Measurements from ENCODE around the gene ACY1.

The ACY1 gene

DNA sequence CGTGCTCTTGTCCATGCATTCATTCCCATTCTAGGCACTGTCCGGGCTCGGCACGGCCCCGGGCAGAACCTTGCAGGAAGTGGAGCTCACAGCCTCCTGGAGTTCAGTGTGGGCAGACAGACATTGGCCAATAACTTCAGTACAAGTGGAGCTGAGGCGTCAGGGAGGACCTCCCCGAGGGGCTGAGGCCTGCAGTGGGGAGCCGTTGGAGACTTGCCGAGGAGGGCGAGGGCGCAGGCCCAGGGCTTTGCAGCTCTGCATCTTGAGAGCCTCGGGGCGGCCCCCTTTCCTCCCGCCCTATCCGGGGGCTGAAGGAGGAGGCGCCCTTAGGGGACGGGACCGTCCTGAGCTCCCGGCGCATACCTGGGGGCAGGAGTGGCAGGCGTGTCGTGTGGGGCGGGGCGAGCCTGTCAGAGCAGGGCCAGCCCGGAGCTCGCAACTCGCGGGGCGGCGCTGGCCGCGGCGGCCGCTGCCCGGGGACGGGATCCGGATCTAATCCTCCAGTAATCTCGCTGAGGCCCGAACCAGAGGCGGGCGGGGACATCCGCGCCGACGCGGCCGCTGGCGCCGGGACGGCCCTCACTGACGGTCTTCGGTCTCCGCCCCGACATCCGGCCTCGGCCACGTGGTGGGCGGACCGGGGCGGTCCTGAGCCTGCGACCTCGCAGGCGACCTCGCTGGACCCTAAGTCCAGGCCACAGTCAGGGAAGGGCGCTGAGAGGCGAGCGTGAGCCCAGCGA is at the start of gene ACY1:
Gene ACY1 (plus strand): TSS at position 698 of the 740 bp plus-strand sequence. CDS start 530 bp downstream, outside the sequence.
- peak within 1 kb of the TSS; percentile 65 for H3K4me3 ChIP-seq (ENCODE audit: control insufficient read depth, low read depth, low read length)
- DNase-seq (ENCODE audit: low read depth) = peak; percentile 86
- TF ChIP-seq, protein P1, sequence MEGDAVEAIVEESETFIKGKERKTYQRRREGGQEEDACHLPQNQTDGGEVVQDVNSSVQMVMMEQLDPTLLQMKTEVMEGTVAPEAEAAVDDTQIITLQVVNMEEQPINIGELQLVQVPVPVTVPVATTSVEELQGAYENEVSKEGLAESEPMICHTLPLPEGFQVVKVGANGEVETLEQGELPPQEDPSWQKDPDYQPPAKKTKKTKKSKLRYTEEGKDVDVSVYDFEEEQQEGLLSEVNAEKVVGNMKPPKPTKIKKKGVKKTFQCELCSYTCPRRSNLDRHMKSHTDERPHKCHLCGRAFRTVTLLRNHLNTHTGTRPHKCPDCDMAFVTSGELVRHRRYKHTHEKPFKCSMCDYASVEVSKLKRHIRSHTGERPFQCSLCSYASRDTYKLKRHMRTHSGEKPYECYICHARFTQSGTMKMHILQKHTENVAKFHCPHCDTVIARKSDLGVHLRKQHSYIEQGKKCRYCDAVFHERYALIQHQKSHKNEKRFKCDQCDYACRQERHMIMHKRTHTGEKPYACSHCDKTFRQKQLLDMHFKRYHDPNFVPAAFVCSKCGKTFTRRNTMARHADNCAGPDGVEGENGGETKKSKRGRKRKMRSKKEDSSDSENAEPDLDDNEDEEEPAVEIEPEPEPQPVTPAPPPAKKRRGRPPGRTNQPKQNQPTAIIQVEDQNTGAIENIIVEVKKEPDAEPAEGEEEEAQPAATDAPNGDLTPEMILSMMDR (conservative IDR thresholded peaks at IDR 0.05; ENCODE audit: control insufficient read depth, insufficient read depth, low read depth, low read length) = no peak

DNA sequence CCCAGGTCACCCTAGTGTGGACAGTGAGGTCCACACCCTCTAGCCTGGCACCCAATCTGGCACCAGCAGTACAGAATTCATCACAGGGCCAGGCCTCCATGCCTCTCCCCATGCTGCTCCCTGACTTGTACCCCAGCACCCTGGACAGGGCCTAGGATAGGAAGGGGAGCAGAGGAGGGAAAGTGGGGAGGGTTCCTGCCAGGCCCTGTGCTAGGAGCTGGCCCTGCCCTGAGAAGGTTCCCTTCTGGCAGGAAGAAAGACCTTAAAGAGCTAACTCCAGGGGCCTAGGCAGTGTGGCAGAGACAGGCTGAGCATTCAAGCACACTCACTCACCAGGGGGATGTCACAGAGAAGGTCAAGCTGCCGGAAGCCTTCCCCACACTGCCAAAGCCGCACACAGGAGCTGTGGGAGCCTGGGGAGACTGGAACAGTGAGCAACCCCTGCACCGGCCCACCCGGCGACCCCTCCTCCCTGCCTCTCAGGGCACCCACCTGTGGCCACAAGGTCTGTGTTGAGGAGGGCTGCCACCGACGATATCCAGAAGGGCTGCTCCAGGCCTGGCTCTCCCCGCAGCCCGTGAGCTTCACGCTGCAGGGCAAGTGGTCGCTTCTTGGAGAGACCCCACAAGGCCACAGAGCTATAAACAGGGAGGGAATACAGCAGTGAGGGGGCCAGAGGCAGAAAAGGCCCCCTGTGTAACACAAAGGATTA is 49.0 kb upstream of the ACY1 start:
- no peak overlapping the region for H3K4me3 ChIP-seq (ENCODE audit: control insufficient read depth, low read depth, low read length)
- TF ChIP-seq, protein P1 (conservative IDR thresholded peaks at IDR 0.05; ENCODE audit: control insufficient read depth, insufficient read depth, low read depth, low read length) = no peak

DNA sequence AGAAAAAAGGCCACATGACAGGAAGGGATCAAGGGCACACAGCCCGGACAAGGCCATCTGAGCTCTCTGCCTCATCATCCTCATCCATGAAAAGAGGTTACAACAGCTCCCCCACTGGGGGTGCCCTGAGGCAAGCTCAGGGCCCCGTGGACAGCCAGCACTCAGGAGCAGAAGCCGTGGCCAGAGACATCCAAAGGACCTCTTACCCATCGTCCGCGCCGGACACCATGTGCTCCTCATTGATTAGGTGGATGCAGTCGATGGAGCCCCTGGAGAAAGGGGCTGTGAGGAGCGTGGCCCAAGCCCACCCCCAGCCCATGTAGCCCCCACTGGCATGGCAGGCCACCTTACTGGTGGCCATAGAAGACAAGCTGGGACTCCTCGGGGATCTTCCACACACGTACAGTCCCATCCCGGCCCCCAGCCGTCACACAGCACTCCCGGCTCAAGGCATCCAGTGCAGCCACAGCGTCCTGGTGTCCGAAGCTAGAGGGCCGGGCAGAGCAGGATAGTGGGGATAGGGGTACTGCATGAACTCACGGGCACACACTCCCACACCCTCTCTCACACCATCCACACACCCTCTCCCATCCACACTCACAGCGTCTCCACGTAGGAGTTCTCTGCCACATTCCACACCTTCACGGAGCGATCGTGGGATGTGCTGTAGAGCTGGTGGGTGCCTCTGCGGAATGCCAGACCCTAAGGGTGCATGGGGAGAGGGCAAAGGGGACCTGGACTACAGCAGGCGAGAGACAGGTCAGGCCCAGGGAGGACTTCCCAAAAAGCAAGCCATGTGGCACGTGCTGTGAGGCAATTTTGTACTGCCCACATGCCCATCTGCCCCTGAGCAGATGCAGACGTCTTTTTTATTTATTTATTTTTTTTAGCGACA is 48.1 kb upstream of the ACY1 start:
- TF ChIP-seq, protein P1 (conservative IDR thresholded peaks at IDR 0.05; ENCODE audit: control insufficient read depth, insufficient read depth, low read depth, low read length) = no peak
- DNase-seq (ENCODE audit: low read depth) = no peak
- H3K4me3 ChIP-seq (ENCODE audit: control insufficient read depth, low read depth, low read length) = no peak overlapping the region

More for the DNA sequence above, 49.0 kb upstream of the ACY1 start:
- DNase-seq (ENCODE audit: low read depth) = no peak

DNA sequence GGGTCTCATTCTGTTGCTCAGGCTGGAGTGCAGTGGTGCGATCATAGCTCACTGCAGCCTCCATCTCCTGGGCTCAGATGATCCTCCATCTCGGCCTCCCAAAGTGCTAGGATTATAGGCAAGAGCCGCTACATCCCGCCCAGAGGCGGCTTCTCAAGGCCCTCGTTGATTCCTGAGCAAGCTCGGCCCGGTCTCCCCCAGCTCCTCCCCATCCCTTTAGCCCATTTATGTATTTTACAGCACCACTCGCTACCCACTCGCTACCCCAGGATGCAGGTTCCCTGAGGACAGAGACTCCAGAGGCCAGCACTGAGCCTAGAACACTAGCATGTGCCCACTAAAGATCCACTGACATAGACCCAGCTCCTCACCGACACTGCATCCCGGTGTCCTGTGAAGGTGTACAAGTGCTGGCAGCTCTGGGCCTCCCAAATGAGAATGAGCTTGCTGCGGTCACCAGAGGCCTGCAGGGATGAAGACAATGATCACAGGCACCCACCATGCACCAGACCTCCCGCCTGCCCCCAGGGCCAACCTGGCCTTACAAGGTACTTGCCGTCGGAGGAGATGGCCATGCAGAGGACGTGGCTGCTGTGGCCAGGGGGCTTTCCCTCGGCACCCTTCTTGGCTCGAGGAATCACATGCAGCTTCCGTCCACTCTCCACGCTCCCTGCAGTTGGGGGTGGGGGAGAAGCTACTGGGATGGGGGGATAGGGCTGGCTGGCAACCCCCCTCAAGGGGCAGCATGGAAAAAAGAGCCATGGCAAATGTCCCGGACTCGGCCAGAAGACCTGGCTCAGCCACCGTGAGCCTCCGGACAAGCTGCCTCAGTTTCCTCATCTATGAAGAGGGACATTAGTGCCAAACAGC is 47.2 kb upstream of the ACY1 start:
- no peak for DNase-seq (ENCODE audit: low read depth)
- H3K4me3 ChIP-seq (ENCODE audit: control insufficient read depth, low read depth, low read length) = no peak overlapping the region
- TF ChIP-seq, protein P1 (conservative IDR thresholded peaks at IDR 0.05; ENCODE audit: control insufficient read depth, insufficient read depth, low read depth, low read length) = no peak

DNA sequence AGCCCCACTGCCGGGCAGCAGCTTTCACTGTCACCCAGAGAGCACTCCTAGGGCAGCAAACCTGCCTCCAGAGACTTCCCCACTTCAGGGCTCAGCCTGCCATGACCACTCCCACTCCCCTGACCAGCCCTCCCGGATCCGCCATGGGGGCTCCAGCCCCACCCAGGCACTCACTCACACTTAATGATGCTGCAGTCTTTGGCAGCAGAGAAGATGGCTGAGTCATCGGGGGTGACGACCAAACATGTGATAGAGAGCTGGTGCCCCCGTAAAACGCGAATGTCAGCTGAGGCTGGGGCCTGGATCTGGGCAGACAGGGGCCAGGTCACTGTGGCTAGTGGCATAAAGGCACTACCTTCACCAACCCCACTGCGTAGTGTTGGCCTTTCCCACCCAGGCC is 46.3 kb upstream of the ACY1 start:
- peak; percentile 72 for DNase-seq (ENCODE audit: low read depth)
- TF ChIP-seq, protein P1 (conservative IDR thresholded peaks at IDR 0.05; ENCODE audit: control insufficient read depth, insufficient read depth, low read depth, low read length) = no peak

More for the DNA sequence above, 46.3 kb upstream of the ACY1 start:
- H3K4me3 ChIP-seq (ENCODE audit: control insufficient read depth, low read depth, low read length) = no peak overlapping the region
